ENCODE data around the gene MDN1. TPM values are rescaled to one million over a fixed set of nuclear protein-coding genes. Genes with fewer than 3 reads are reported as not detected.

Gene MDN1
- total and polyA plus RNA-seq, 2 of the 8 experiments (the other 6 are each of a cell fraction or from before 2014, with no cell fraction given): 53.5 to 179 TPM

DNA sequence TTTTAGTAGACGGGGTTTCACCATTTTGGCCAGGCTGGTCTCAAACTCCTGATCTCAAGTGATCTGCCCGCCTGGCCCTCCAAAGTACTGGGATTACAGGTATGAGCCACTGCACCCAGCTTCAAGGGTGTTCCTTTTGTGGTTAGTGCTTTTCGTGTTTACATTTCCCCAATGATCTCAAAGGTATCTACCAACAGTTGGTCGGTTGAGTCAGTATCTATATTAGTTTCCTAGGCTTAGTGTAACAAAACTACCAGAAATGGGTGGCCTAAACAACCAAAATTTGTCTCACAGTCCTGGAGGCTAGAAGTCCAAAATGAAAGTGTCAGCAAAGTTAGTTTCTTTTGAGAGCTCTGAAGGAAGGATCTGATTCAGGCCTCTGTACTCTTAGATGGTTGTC is 40.1 kb upstream of the MDN1 start:
- POLR2A ChIA-PET (ENCODE audit: partially characterized antibody): no interaction called here
- no peak overlapping the region for H4K5ac ChIP-seq (ENCODE audit: insufficient read length, low read depth, low read length)
- H2BK20ac ChIP-seq (ENCODE audit: low read length): no peak overlapping the region
- no peaks in the 10 kb centered on the region for H3K4me1 ChIP-seq (replicated peaks in 1 of 4; ENCODE audit: control insufficient read depth in 3 of 4, insufficient read depth in 4 of 4, low read length in 3 of 4)
- H3K4me3 ChIP-seq (ENCODE audit: extremely low read depth in 1 of 4, insufficient read depth in 2 of 4, low read depth in 3 of 4, low read length in 4 of 4): no peak overlapping the region
- FAIRE-seq: no peak
- no peaks in the 10 kb centered on the region for H4K20me1 ChIP-seq (replicated peaks in 1 of 2; ENCODE audit: control insufficient read depth in 1 of 2, insufficient read depth in 2 of 2, low read length in 2 of 2)
- H3K79me2 ChIP-seq (ENCODE audit: control insufficient read depth in 1 of 2, insufficient read depth in 2 of 2, low read length in 2 of 2): no peaks in the 10 kb centered on the region
- H3K14ac ChIP-seq (ENCODE audit: insufficient read length): no peak overlapping the region
- TF ChIP-seq BRCA1 (IDR thresholded peaks at IDR 0.05; ENCODE audit: low read depth, low read length): no peak
- no peak for TF ChIP-seq SRF (IDR thresholded peaks at IDR 0.05; ENCODE audit: low read depth, low read length)
- TF ChIP-seq POU5F1 (IDR thresholded peaks at IDR 0.05; ENCODE audit: low read depth, low read length): no peak
- TF ChIP-seq SUZ12 (IDR thresholded peaks at IDR 0.05; ENCODE audit: low read length): no peak
- TF ChIP-seq, protein P1, sequence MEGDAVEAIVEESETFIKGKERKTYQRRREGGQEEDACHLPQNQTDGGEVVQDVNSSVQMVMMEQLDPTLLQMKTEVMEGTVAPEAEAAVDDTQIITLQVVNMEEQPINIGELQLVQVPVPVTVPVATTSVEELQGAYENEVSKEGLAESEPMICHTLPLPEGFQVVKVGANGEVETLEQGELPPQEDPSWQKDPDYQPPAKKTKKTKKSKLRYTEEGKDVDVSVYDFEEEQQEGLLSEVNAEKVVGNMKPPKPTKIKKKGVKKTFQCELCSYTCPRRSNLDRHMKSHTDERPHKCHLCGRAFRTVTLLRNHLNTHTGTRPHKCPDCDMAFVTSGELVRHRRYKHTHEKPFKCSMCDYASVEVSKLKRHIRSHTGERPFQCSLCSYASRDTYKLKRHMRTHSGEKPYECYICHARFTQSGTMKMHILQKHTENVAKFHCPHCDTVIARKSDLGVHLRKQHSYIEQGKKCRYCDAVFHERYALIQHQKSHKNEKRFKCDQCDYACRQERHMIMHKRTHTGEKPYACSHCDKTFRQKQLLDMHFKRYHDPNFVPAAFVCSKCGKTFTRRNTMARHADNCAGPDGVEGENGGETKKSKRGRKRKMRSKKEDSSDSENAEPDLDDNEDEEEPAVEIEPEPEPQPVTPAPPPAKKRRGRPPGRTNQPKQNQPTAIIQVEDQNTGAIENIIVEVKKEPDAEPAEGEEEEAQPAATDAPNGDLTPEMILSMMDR (IDR thresholded peaks at IDR 0.05; ENCODE audit: control extremely low read depth in 1 of 3, insufficient read depth in 1 of 3, low read depth in 1 of 3, low read length in 3 of 3): no peak
- TF ChIP-seq NRF1 (IDR thresholded peaks at IDR 0.05; ENCODE audit: low read depth, low read length): no peak
- TF ChIP-seq SP4 (IDR thresholded peaks at IDR 0.05; ENCODE audit: low read length): no peak
- no peak for TF ChIP-seq RFX5 (IDR thresholded peaks at IDR 0.05; ENCODE audit: borderline replicate concordance, low read depth, low read length)
- no peak for TF ChIP-seq CBX5 (IDR thresholded peaks at IDR 0.05; ENCODE audit: low read depth, low read length)
- no peaks in the 10 kb centered on the region for H3K79me1 ChIP-seq (ENCODE audit: low read depth, low read length)
- no peak overlapping the region for H2AK5ac ChIP-seq (ENCODE audit: low read depth, low read length)
- no peak overlapping the region for H2BK12ac ChIP-seq (ENCODE audit: low read depth, low read length)
- no peaks in the 10 kb centered on the region for H3K9me3 ChIP-seq (ENCODE audit: insufficient read depth in 2 of 2, low read depth in 1 of 2, low read length in 1 of 2)
- CTCF ChIA-PET (ENCODE audit: partially characterized antibody): interaction anchor here (0.6 kb wide), 1 partner anchor 21 kb away, joined by 5 read pairs; no protein-coding TSS in a partner anchor
- no peak overlapping the region for H3K18ac ChIP-seq (ENCODE audit: extremely low read depth, low read length)
- H3K4me2 ChIP-seq (ENCODE audit: insufficient read depth in 1 of 2, low read depth in 2 of 2, low read length in 2 of 2): no peak overlapping the region
- H3K36me3 ChIP-seq (ENCODE audit: control insufficient read depth in 2 of 4, insufficient read depth in 4 of 4, low read length in 3 of 4): peaks cover 13 to 87% (median 57%) of the 10 kb centered on the region in 4 experiments; a peak in 7 of 8 replicates
- H3K27ac ChIP-seq (ENCODE audit: low read depth, low read length): no peak overlapping the region
- no peak overlapping the region for H2AFZ ChIP-seq (ENCODE audit: low read length)
- H4K8ac ChIP-seq (ENCODE audit: extremely low read depth, insufficient read depth, low read length): no peak overlapping the region
- H3K23me2 ChIP-seq (ENCODE audit: low read depth, low read length): no peaks in the 10 kb centered on the region
- no peak overlapping the region for H3K4ac ChIP-seq (replicated peaks; ENCODE audit: insufficient read length, low read depth, low read length)
- no peak overlapping the region for H4K91ac ChIP-seq (replicated peaks; ENCODE audit: insufficient read length, low read length)
- no peak overlapping the region for H2BK120ac ChIP-seq (replicated peaks; ENCODE audit: low read depth, low read length)
- H3K56ac ChIP-seq (replicated peaks; ENCODE audit: insufficient read length, low read depth, low read length): no peak overlapping the region
- no peak overlapping the region for H3K23ac ChIP-seq (ENCODE audit: insufficient read length)
- 88% methylated on average over 4 of the region's 4 CpGs; no CpG with 5 or more reads in 1 of the 2 experiments for WGBS, 2 experiments (ENCODE audit: extremely low coverage in 1 of 2, insufficient coverage in 1 of 2, insufficient read length in 1 of 2, insufficient replicate concordance in 2 of 2, low coverage in 1 of 2, low lambda C conversion rate in 2 of 2, missing lambda C conversion rate in 1 of 2)
- no peak overlapping the region for H2BK5ac ChIP-seq (ENCODE audit: low read depth, low read length)
- no peak overlapping the region for H2BK15ac ChIP-seq (ENCODE audit: low read length)
- DNase-seq (ENCODE audit: low read depth in 1 of 2, low spot score in 2 of 2): no peak
- H3K27me3 ChIP-seq (replicated peaks in 1 of 4; ENCODE audit: control insufficient read depth in 3 of 4, extremely low read depth in 1 of 4, insufficient read depth in 3 of 4, low read length in 3 of 4): no peaks in the 10 kb centered on the region
- H3K9ac ChIP-seq (replicated peaks in 1 of 4; ENCODE audit: extremely low read depth in 1 of 4, low read depth in 3 of 4, low read length in 3 of 4): no peak overlapping the region
